WTC11 (cell line): ENCODE results near the gene BDP1. TPM values are rescaled to one million over a fixed set of nuclear protein-coding genes. Genes with fewer than 3 reads are reported as not detected.

Experiments used
- ATAC-seq: fragments of 200-7000 bp; cut with Tn5 transposase; 2 replicates; pipeline ENCODE4 v1.10.0; 2021; ENCODE audit warnings: mild to moderate bottlenecking, moderate library complexity
- CTCF ChIA-PET: fragments of 300-600 bp; sonication (Branson Sonifier 250); formaldehyde crosslinking; loops from one replicate; lab custom pipeline; 2021; ENCODE audit warnings: antibody characterized with exemption; lab: Charles Lee
- POLR2A ChIA-PET: fragments of 350-600 bp; sonication (Branson Sonifier 250); formaldehyde crosslinking; loops from one replicate; lab custom pipeline; 2021; ENCODE audit warnings: antibody characterized with exemption; lab: Charles Lee
- DNase-seq: peaks from one replicate; pipeline ENCODE4 v3.0.0; 2021; ENCODE audit warnings: low spot score
- H3K27ac Mint-ChIP-seq: 2 replicates; pipeline ENCODE4 v1.8.0; 2021; ENCODE audit warnings: mixed read lengths
- H3K27me3 Mint-ChIP-seq: 2 replicates; pipeline ENCODE4 v1.8.0; 2021; ENCODE audit warnings: low read depth, mild to moderate bottlenecking, moderate library complexity, mixed read lengths
- H3K36me3 Mint-ChIP-seq: 2 replicates; pipeline ENCODE4 v1.8.0; 2021; ENCODE audit warnings: mixed read lengths
- H3K4me1 Mint-ChIP-seq: 2 replicates; pipeline ENCODE4 v1.8.0; 2022; ENCODE audit warnings: mixed read lengths
- H3K4me3 Mint-ChIP-seq: 2 replicates; pipeline ENCODE4 v1.8.0; 2021; ENCODE audit warnings: mild to moderate bottlenecking, moderate library complexity, mixed read lengths
- H3K9me3 Mint-ChIP-seq: 2 replicates; pipeline ENCODE4 v1.8.0; 2021; ENCODE audit warnings: mixed read lengths
- ATF2 ChIP-seq: sonication (generic); formaldehyde crosslinking; IDR thresholded peaks from 2 replicates; pipeline ENCODE4 v1.8.1; 2022; ENCODE audit warnings: low read depth, missing genetic modification reagents, borderline replicate concordance
- CREM ChIP-seq: sonication (generic); formaldehyde crosslinking; IDR thresholded peaks from 2 replicates; pipeline ENCODE4 v1.8.1; 2022; ENCODE audit warnings: mild to moderate bottlenecking, missing genetic modification reagents, moderate library complexity
- ELF4 ChIP-seq: sonication (generic); formaldehyde crosslinking; IDR thresholded peaks from 2 replicates; pipeline ENCODE4 v1.8.1; 2022; ENCODE audit warnings: low read depth, mild to moderate bottlenecking, moderate library complexity, missing genetic modification reagents
- ESRRA ChIP-seq: sonication (generic); formaldehyde crosslinking; IDR thresholded peaks from 2 replicates; pipeline ENCODE4 v1.8.1; 2022; ENCODE audit warnings: mild to moderate bottlenecking, missing genetic modification reagents, borderline replicate concordance
- HMGA2 ChIP-seq: fragments of 250-450 bp; sonication (Bioruptor Pico); IDR thresholded peaks from 2 replicates; pipeline ENCODE4 v1.4.0; 2021; ENCODE audit warnings: mild to moderate bottlenecking, moderate library complexity
- MLX ChIP-seq: sonication (generic); formaldehyde crosslinking; IDR thresholded peaks from 2 replicates; pipeline ENCODE4 v1.8.1; 2023; ENCODE audit warnings: mild to moderate bottlenecking, missing genetic modification reagents, moderate library complexity
- NR3C1 ChIP-seq: sonication (generic); formaldehyde crosslinking; conservative IDR thresholded peaks from 2 replicates; pipeline ENCODE4 v1.8.1; 2023; ENCODE audit warnings: low read depth, mild to moderate bottlenecking, missing genetic modification reagents
- SMAD3 ChIP-seq: sonication (generic); formaldehyde crosslinking; IDR thresholded peaks from 2 replicates; pipeline ENCODE4 v1.8.0; 2022; ENCODE audit warnings: missing genetic modification reagents, mild to moderate bottlenecking, borderline replicate concordance
- TCF7 ChIP-seq: sonication (generic); formaldehyde crosslinking; IDR thresholded peaks from 2 replicates; pipeline ENCODE4 v1.8.0; 2022; ENCODE audit warnings: mild to moderate bottlenecking, low read depth, missing genetic modification reagents, moderate library complexity
- TEAD1 ChIP-seq: sonication (generic); formaldehyde crosslinking; IDR thresholded peaks from 2 replicates; pipeline ENCODE4 v1.8.0; 2022; ENCODE audit warnings: mild to moderate bottlenecking, missing genetic modification reagents
- ZMAT4 ChIP-seq: fragments of 250-450 bp; sonication (Bioruptor Pico); IDR thresholded peaks from 2 replicates; pipeline ENCODE4 v1.9.0; 2021; ENCODE audit warnings: mild to moderate bottlenecking
- ZNF121 ChIP-seq: sonication (generic); formaldehyde crosslinking; IDR thresholded peaks from 2 replicates; pipeline ENCODE4 v1.8.0; 2023; ENCODE audit warnings: missing genetic modification reagents
- ZNF138 ChIP-seq: sonication (generic); formaldehyde crosslinking; conservative IDR thresholded peaks from 2 replicates; pipeline ENCODE4 v1.8.1; 2022; ENCODE audit warnings: mild to moderate bottlenecking, moderate library complexity, missing genetic modification reagents
- ZNF281 ChIP-seq: sonication (generic); formaldehyde crosslinking; IDR thresholded peaks from 2 replicates; pipeline ENCODE4 v1.8.0; 2023; ENCODE audit warnings: mild to moderate bottlenecking, missing genetic modification reagents
- ZNF317 ChIP-seq: sonication (generic); formaldehyde crosslinking; IDR thresholded peaks from 2 replicates; pipeline ENCODE4 v1.8.1; 2023; ENCODE audit warnings: low read depth, mild to moderate bottlenecking, moderate library complexity, missing genetic modification reagents, borderline replicate concordance
- ZNF423 ChIP-seq: fragments of 250-450 bp; sonication (Bioruptor Pico); IDR thresholded peaks from 2 replicates; pipeline ENCODE4 v2.1.2; 2022; ENCODE audit warnings: mild to moderate bottlenecking, moderate library complexity
- total RNA-seq: library from RNA; stranded (reverse); gene quantifications from 3 replicates; pipeline ENCODE4 v1.2.3, GENCODE V29; 2021
- TF ChIP-seq, protein P1 (sequence below): sonication (generic); formaldehyde crosslinking; IDR thresholded peaks from 2 replicates; pipeline ENCODE4 v1.8.1; 2023; ENCODE audit warnings: mild to moderate bottlenecking, missing genetic modification reagents
- TF ChIP-seq, protein P2 (sequence below): fragments of 250-450 bp; sonication (Bioruptor Pico); IDR thresholded peaks from 2 replicates; pipeline ENCODE4 v1.9.0; 2021; ENCODE audit warnings: mild to moderate bottlenecking
- TF ChIP-seq, protein P3 (sequence below): fragments of 250-450 bp; sonication (Bioruptor Pico); IDR thresholded peaks from 2 replicates; pipeline ENCODE4 v2.1.2; 2022; ENCODE audit warnings: mild to moderate bottlenecking, moderate library complexity

The BDP1 gene
- total RNA-seq, 1 experiment from 2014 or later: 34.7 TPM

DNA sequence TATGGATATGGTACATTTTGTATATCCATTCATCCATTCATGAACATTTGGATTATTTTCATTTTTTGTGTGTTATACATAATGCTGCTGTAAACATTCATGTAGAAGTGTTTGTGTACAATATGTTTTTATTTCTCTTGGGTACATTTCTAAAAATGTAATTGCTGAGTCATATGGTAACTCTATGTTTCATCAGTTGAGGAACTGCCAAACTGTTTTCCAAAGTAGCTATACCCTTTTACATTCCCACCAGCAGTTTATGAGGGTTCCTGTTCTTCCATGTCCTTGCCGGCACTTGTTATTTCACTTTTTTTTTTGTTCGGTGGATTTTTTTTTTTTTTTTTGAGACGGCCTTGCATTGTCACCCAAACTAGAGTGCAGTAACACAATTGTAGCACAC, 77.7 kb downstream of the BDP1 start:
- Mint-ChIP-seq H3K36me3 (peaks cover 42% of the 10 kb centered on the region), H3K4me1 (0 out of 2 replicates have a peak, but pooled peaks cover 2% of the 10 kb centered on the region), H3K9me3 (no peaks in the 10 kb centered on the region), H3K4me3 (no peak overlapping the region), H3K27me3 (no peaks in the 10 kb centered on the region), H3K27ac (peak overlapping the region; percentile 17)
- ChIA-PET CTCF (no interaction called here), POLR2A (no interaction called here)
- no peak for DNase-seq
- ATAC-seq: no peak
- no peak for TF ChIP-seq ZNF121 (CRISPR knock-in tag)
- no peak for TF ChIP-seq ZNF423 (CRISPR knock-in tag)
- TF ChIP-seq ZNF138 (CRISPR knock-in tag): no peak

GRCh38 chr5:71533615-71534014, 78.2 kb downstream of the BDP1 start:
- DNase-seq (no peak), ATAC-seq (no peak)
- TF ChIP-seq ZNF317 (no peak), CREM (CRISPR knock-in tag) (no peak), ESRRA (CRISPR knock-in tag) (no peak), SMAD3 (CRISPR knock-in tag) (no peak), ZMAT4 (CRISPR knock-in tag) (no peak), TEAD1 (CRISPR knock-in tag) (no peak), ELF4 (CRISPR knock-in tag) (no peak), ATF2 (CRISPR knock-in tag) (no peak), HMGA2 (CRISPR knock-in tag) (no peak), TCF7 (CRISPR knock-in tag) (no peak), MLX (no peak), NR3C1 (no peak), ZNF281 (CRISPR knock-in tag) (no peak)
- TF ChIP-seq, protein P1, sequence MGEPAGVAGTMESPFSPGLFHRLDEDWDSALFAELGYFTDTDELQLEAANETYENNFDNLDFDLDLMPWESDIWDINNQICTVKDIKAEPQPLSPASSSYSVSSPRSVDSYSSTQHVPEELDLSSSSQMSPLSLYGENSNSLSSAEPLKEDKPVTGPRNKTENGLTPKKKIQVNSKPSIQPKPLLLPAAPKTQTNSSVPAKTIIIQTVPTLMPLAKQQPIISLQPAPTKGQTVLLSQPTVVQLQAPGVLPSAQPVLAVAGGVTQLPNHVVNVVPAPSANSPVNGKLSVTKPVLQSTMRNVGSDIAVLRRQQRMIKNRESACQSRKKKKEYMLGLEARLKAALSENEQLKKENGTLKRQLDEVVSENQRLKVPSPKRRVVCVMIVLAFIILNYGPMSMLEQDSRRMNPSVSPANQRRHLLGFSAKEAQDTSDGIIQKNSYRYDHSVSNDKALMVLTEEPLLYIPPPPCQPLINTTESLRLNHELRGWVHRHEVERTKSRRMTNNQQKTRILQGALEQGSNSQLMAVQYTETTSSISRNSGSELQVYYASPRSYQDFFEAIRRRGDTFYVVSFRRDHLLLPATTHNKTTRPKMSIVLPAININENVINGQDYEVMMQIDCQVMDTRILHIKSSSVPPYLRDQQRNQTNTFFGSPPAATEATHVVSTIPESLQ (CRISPR knock-in tag): no peak
- TF ChIP-seq, protein P2, sequence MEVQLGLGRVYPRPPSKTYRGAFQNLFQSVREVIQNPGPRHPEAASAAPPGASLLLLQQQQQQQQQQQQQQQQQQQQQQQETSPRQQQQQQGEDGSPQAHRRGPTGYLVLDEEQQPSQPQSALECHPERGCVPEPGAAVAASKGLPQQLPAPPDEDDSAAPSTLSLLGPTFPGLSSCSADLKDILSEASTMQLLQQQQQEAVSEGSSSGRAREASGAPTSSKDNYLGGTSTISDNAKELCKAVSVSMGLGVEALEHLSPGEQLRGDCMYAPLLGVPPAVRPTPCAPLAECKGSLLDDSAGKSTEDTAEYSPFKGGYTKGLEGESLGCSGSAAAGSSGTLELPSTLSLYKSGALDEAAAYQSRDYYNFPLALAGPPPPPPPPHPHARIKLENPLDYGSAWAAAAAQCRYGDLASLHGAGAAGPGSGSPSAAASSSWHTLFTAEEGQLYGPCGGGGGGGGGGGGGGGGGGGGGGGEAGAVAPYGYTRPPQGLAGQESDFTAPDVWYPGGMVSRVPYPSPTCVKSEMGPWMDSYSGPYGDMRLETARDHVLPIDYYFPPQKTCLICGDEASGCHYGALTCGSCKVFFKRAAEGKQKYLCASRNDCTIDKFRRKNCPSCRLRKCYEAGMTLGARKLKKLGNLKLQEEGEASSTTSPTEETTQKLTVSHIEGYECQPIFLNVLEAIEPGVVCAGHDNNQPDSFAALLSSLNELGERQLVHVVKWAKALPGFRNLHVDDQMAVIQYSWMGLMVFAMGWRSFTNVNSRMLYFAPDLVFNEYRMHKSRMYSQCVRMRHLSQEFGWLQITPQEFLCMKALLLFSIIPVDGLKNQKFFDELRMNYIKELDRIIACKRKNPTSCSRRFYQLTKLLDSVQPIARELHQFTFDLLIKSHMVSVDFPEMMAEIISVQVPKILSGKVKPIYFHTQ (CRISPR knock-in tag): no peak
- TF ChIP-seq, protein P3, sequence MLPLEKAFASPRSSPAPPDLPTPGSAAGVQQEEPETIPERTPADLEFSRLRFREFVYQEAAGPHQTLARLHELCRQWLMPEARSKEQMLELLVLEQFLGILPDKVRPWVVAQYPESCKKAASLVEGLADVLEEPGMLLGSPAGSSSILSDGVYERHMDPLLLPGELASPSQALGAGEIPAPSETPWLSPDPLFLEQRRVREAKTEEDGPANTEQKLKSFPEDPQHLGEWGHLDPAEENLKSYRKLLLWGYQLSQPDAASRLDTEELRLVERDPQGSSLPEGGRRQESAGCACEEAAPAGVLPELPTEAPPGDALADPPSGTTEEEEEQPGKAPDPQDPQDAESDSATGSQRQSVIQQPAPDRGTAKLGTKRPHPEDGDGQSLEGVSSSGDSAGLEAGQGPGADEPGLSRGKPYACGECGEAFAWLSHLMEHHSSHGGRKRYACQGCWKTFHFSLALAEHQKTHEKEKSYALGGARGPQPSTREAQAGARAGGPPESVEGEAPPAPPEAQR: no peak
- CTCF ChIA-PET: no interaction called here
- Mint-ChIP-seq H3K4me1 (0 out of 2 replicates have a peak, but pooled peaks cover 2% of the 10 kb centered on the region), H3K36me3 (peaks cover 39% of the 10 kb centered on the region), H3K9me3 (no peaks in the 10 kb centered on the region), H3K27me3 (no peaks in the 10 kb centered on the region), H3K4me3 (no peak overlapping the region), H3K27ac (no peak overlapping the region)
- POLR2A ChIA-PET: no interaction called here
